ENCODE measurements around the gene CYP2C8.

- TF ChIP-seq, protein P1, sequence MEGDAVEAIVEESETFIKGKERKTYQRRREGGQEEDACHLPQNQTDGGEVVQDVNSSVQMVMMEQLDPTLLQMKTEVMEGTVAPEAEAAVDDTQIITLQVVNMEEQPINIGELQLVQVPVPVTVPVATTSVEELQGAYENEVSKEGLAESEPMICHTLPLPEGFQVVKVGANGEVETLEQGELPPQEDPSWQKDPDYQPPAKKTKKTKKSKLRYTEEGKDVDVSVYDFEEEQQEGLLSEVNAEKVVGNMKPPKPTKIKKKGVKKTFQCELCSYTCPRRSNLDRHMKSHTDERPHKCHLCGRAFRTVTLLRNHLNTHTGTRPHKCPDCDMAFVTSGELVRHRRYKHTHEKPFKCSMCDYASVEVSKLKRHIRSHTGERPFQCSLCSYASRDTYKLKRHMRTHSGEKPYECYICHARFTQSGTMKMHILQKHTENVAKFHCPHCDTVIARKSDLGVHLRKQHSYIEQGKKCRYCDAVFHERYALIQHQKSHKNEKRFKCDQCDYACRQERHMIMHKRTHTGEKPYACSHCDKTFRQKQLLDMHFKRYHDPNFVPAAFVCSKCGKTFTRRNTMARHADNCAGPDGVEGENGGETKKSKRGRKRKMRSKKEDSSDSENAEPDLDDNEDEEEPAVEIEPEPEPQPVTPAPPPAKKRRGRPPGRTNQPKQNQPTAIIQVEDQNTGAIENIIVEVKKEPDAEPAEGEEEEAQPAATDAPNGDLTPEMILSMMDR (conservative IDR thresholded peaks at IDR 0.05; ENCODE audit: low read depth, low read length), result no peak
- no peak for TF ChIP-seq EZH2 (IDR thresholded peaks at IDR 0.05; ENCODE audit: borderline replicate concordance, low read depth, low read length, poor library complexity, severe bottlenecking)
Observed at GRCh38 chr10:95034401-95034800, 34.9 kb downstream of the CYP2C8 start.
